Measurements from ENCODE around the gene MDGA2. TPM values are rescaled to one million over a fixed set of nuclear protein-coding genes. Genes with fewer than 3 reads are reported as not detected.

MDGA2 gene
- total and polyA plus RNA-seq, 2 of the 4 experiments (the other 2 are of a cell fraction): 0.02 TPM; not detected in 1

GRCh38 chr14:46999661-47000060 lies 675.7 kb downstream of the MDGA2 start:
- no peaks in the 10 kb centered on the region for H4K20me1 ChIP-seq (ENCODE audit: insufficient read depth, low read length)
- H3K9me1 ChIP-seq (ENCODE audit: insufficient read depth, low read length): no peaks in the 10 kb centered on the region
- no peaks in the 10 kb centered on the region for H3K27me3 ChIP-seq (ENCODE audit: control insufficient read depth, insufficient read depth, low read length)
- DNase-seq (no peak), ATAC-seq (ENCODE audit: low read depth) (no peak)
- no peak overlapping the region for H2BK15ac ChIP-seq (ENCODE audit: low read depth, low read length)
- H2BK5ac ChIP-seq (ENCODE audit: low read depth, low read length, poor library complexity, severe bottlenecking): no peak overlapping the region
- no CpG with 5 or more reads among the region's 1 CpG for WGBS, 2 experiments (ENCODE audit: extremely low coverage in 2 of 2, insufficient read length in 1 of 2)
- H3K36me3 ChIP-seq (ENCODE audit: control insufficient read depth, insufficient read depth, low read length): no peaks in the 10 kb centered on the region
- dilution Hi-C loops (cut with HindIII; ENCODE audit: low sequenced_read_pairs, unreplicated experiment): no loop called here
- H2BK120ac ChIP-seq (ENCODE audit: low read depth, low read length): no peak overlapping the region
- no TSS peak for BruUV-seq (replicated peaks)
- in situ Hi-C loops (cut with MboI; ENCODE audit: low sequenced_read_pairs): no loop called here
- no peak overlapping the region for H3K4ac ChIP-seq (ENCODE audit: low read depth, low read length)
- no peaks in the 10 kb centered on the region for H3K4me1 ChIP-seq (ENCODE audit: control insufficient read depth, insufficient read depth, low read length)
- H4K5ac ChIP-seq (ENCODE audit: low read depth, low read length): no peak overlapping the region
- intact Hi-C loops (cut with micrococcal nuclease): no loop called here
- POLR2A ChIA-PET (ENCODE audit: unreplicated experiment): no interaction called here
- no peaks in the 10 kb centered on the region for H3K79me1 ChIP-seq (ENCODE audit: low read depth in 1 of 2, low read length in 2 of 2)
- no peak overlapping the region for H2AK9ac ChIP-seq (replicated peaks; ENCODE audit: low read depth, low read length, poor library complexity)
- no peak overlapping the region for H3K27ac ChIP-seq (ENCODE audit: insufficient read depth, low read length)
- H4K8ac ChIP-seq (ENCODE audit: low read depth in 2 of 2, low read length in 2 of 2): no peak overlapping the region
- CTCF ChIA-PET: no interaction called here
- H3K23ac ChIP-seq (ENCODE audit: low read depth, low read length): no peak overlapping the region
- H2AK5ac ChIP-seq (ENCODE audit: low read depth, low read length): no peak overlapping the region
- H3K9me3 ChIP-seq (ENCODE audit: control insufficient read depth, insufficient read depth, low read length): peaks cover 3% of the 10 kb centered on the region
- H2AFZ ChIP-seq (replicated peaks; ENCODE audit: low read length, poor library complexity): no peak overlapping the region
- no peak overlapping the region for H3K9ac ChIP-seq (ENCODE audit: low read depth, low read length)
- no peak overlapping the region for H4K91ac ChIP-seq (ENCODE audit: insufficient read depth, low read depth, low read length)
- TF ChIP-seq NFE2L2 (IDR thresholded peaks at IDR 0.05; ENCODE audit: low read depth, low read length) (no peak), BHLHE40 (IDR thresholded peaks at IDR 0.05; ENCODE audit: low read depth, low read length) (no peak), MAZ (IDR thresholded peaks at IDR 0.05; ENCODE audit: borderline replicate concordance, low read depth, low read length) (no peak), CEBPB (IDR thresholded peaks at IDR 0.05; ENCODE audit: low read depth, low read length) (no peak), SMC3 (IDR thresholded peaks at IDR 0.05; ENCODE audit: low read depth, low read length) (no peak), FOS (IDR thresholded peaks at IDR 0.05; ENCODE audit: low read depth, low read length) (no peak), USF2 (IDR thresholded peaks at IDR 0.05; ENCODE audit: low read depth, low read length) (no peak), RCOR1 (IDR thresholded peaks at IDR 0.05; ENCODE audit: insufficient replicate concordance, low read length) (no peak), MAFK (IDR thresholded peaks at IDR 0.05; ENCODE audit: low read depth, low read length) (no peak), RFX5 (IDR thresholded peaks at IDR 0.05; ENCODE audit: low read depth, low read length) (no peak), RAD21 (IDR thresholded peaks at IDR 0.05; ENCODE audit: low read length) (no peak)
- TF ChIP-seq, protein P1, sequence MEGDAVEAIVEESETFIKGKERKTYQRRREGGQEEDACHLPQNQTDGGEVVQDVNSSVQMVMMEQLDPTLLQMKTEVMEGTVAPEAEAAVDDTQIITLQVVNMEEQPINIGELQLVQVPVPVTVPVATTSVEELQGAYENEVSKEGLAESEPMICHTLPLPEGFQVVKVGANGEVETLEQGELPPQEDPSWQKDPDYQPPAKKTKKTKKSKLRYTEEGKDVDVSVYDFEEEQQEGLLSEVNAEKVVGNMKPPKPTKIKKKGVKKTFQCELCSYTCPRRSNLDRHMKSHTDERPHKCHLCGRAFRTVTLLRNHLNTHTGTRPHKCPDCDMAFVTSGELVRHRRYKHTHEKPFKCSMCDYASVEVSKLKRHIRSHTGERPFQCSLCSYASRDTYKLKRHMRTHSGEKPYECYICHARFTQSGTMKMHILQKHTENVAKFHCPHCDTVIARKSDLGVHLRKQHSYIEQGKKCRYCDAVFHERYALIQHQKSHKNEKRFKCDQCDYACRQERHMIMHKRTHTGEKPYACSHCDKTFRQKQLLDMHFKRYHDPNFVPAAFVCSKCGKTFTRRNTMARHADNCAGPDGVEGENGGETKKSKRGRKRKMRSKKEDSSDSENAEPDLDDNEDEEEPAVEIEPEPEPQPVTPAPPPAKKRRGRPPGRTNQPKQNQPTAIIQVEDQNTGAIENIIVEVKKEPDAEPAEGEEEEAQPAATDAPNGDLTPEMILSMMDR (conservative IDR thresholded peaks at IDR 0.05; ENCODE audit: low read depth, low read length): no peak
- H3K4me2 ChIP-seq (ENCODE audit: low read depth, low read length): no peak overlapping the region
- no peak overlapping the region for H3K4me3 ChIP-seq (ENCODE audit: insufficient read depth, low read depth, low read length)
- H2BK20ac ChIP-seq (ENCODE audit: low read depth, low read length): no peak overlapping the region
- H3K18ac ChIP-seq (ENCODE audit: low read depth, low read length): no peak overlapping the region
- no peak overlapping the region for H3K14ac ChIP-seq (replicated peaks; ENCODE audit: low read depth, low read length)
- no peak overlapping the region for H3K56ac ChIP-seq (ENCODE audit: extremely low read depth, insufficient read depth, low read length)

Data from IMR-90 (cell line).